NCI-H187 (cell line): Measurements from ENCODE around the gene PCNX3.
A peak's percentile ranks its signal among the peaks of the same experiment; 100 is the strongest.

Source experiments
- DNase-seq, 2 experiments: peaks; one replicate each; lab custom pipeline; 2025; lab: John Stamatoyannopoulos, UW

PCNX3 gene

GRCh38 chr11:65615229-65615949 is at the start of gene PCNX3:
PCNX3 (plus strand) TSS chr11:65615776; CDS start chr11:65616312, 536 bp downstream.
- DNase-seq = peak; percentile 99 to 100

- DNase-seq = no peak
Observed at GRCh38 chr11:65569164-65569972, 46.2 kb upstream of the PCNX3 start.

- peak; percentile 90 to 93 for DNase-seq
Observed at GRCh38 chr11:65569973-65570918, 45.3 kb upstream of the PCNX3 start, which contains the start of gene ZNRD2. ZNRD2 (plus strand) TSS chr11:65570477; CDS start chr11:65570492, 15 bp downstream.

GRCh38 chr11:65571420-65571819 is 44.2 kb upstream of the PCNX3 start:
- no peak for DNase-seq

- DNase-seq = no peak
Observed at GRCh38 chr11:65571940-65572339, 43.6 kb upstream of the PCNX3 start.

GRCh38 chr11:65572356-65573051 is 43.1 kb upstream of the PCNX3 start, which contains the start of gene FAM89B:
FAM89B (plus strand) TSS chr11:65572538; CDS start chr11:65572670, 132 bp downstream.
- DNase-seq = peak in 1 of 2 experiments; percentile 31

- DNase-seq = no peak
Observed at GRCh38 chr11:65573391-65574079, 42.0 kb upstream of the PCNX3 start.

GRCh38 chr11:65574109-65574810 is 41.3 kb upstream of the PCNX3 start:
- peak; percentile 47 to 48 for DNase-seq

GRCh38 chr11:65574811-65575567 is 40.6 kb upstream of the PCNX3 start:
- no peak for DNase-seq

GRCh38 chr11:65575568-65576231 is 39.9 kb upstream of the PCNX3 start, which contains the start of gene EHBP1L1:
EHBP1L1 (plus strand) TSS chr11:65576053; CDS start chr11:65576303, 250 bp downstream.
- no peak for DNase-seq

- DNase-seq = no peak
Observed at GRCh38 chr11:65576232-65576866, 39.2 kb upstream of the PCNX3 start.

GRCh38 chr11:65576867-65577755 is 38.5 kb upstream of the PCNX3 start:
- no peak for DNase-seq

GRCh38 chr11:65577756-65578109 is 37.8 kb upstream of the PCNX3 start:
- DNase-seq = no peak

GRCh38 chr11:65578134-65578533 is 37.4 kb upstream of the PCNX3 start:
- no peak for DNase-seq

GRCh38 chr11:65578667-65579066 is 36.9 kb upstream of the PCNX3 start:
- DNase-seq = no peak

GRCh38 chr11:65579291-65579690 is 36.3 kb upstream of the PCNX3 start:
- no peak for DNase-seq
